Coronary artery (tissue), 2 donors: ENCODE data around the gene RNF11.
"Not testable (repeated sequence)": the region's sequence is repeated elsewhere in the genome, so short reads cannot be mapped to it uniquely, and the experiment has no call there.

Source experiments
- DNase-seq: peaks from one replicate; pipeline ENCODE4 v3.0.0-alpha.2; 2017; ENCODE audit warnings: low spot score
- H3K27ac ChIP-seq, 2 donors: fragments of 200-600 bp; sonication (generic); one replicate each; pipeline ENCODE4 v1.5.1; 2016 to 2019
- H3K4me3 ChIP-seq: fragments of 200-600 bp; sonication (generic); 2 replicates; pipeline ENCODE4 v1.5.1; 2016; ENCODE audit warnings: mild to moderate bottlenecking, moderate library complexity
- CTCF ChIP-seq: fragments of 200-600 bp; sonication (generic); IDR thresholded peaks from one replicate; pipeline ENCODE4 v1.5.1; 2019; ENCODE audit warnings: antibody characterized with exemption

The RNF11 gene

GRCh38 chr1:51217101-51217500, 19.0 kb upstream of the RNF11 start:
- Histone ChIP-seq H3K27ac (no peak overlapping the region), H3K4me3 (no peak overlapping the region)
- DNase-seq: no peak
- TF ChIP-seq CTCF: no peak

- Histone ChIP-seq H3K4me3 (no peak overlapping the region), H3K27ac (no peak overlapping the region)
- DNase-seq: no peak
- TF ChIP-seq CTCF: no peak
Measured at GRCh38 chr1:51218570-51218969, 17.5 kb upstream of the RNF11 start.

- DNase-seq: no peak
- no peak overlapping the region for H3K4me3 ChIP-seq
- no peak overlapping the region for H3K27ac ChIP-seq
- TF ChIP-seq CTCF: no peak
Measured at GRCh38 chr1:51219022-51219421, 17.1 kb upstream of the RNF11 start.

GRCh38 chr1:51221529-51221928, 14.5 kb upstream of the RNF11 start:
- H3K27ac ChIP-seq, DNase-seq, H3K4me3 ChIP-seq: not testable (repeated sequence)

GRCh38 chr1:51222136-51222787, 13.8 kb upstream of the RNF11 start:
- no peak for TF ChIP-seq CTCF
- Histone ChIP-seq H3K4me3 (no peak overlapping the region), H3K27ac (no peak overlapping the region)
- DNase-seq: no peak

GRCh38 chr1:51222809-51223208, 13.3 kb upstream of the RNF11 start:
- Histone ChIP-seq H3K4me3 (no peak overlapping the region), H3K27ac (no peak overlapping the region)
- no peak for TF ChIP-seq CTCF
- no peak for DNase-seq

GRCh38 chr1:51224255-51224654, 11.8 kb upstream of the RNF11 start:
- TF ChIP-seq CTCF: no peak
- Histone ChIP-seq H3K27ac (no peak overlapping the region), H3K4me3 (no peak overlapping the region)
- no peak for DNase-seq

GRCh38 chr1:51227231-51227960, 8.7 kb upstream of the RNF11 start:
- DNase-seq, H3K27ac ChIP-seq, H3K4me3 ChIP-seq: not testable (repeated sequence)

GRCh38 chr1:51228471-51228870, 7.6 kb upstream of the RNF11 start:
- DNase-seq, H3K27ac ChIP-seq, H3K4me3 ChIP-seq: not testable (repeated sequence)
